NCI-H748 (cell line): Measurements from ENCODE around the gene FOXP1.

Experiments used
- DNase-seq: peaks from one replicate; lab custom pipeline; 2025; ENCODE audit not compliant: unreplicated experiment; lab: John Stamatoyannopoulos, UW

FOXP1 gene

GRCh38 chr3:71380096-71380495 is 203.4 kb downstream of the FOXP1 start:
- DNase-seq: peak; percentile 4

- no peak for DNase-seq
Measured at GRCh38 chr3:71378509-71378908, 205.0 kb downstream of the FOXP1 start.

GRCh38 chr3:71376911-71377310 is 206.6 kb downstream of the FOXP1 start:
- no peak for DNase-seq

- peak; percentile 16 for DNase-seq
Measured at GRCh38 chr3:71376503-71376902, 207.0 kb downstream of the FOXP1 start.

GRCh38 chr3:71374582-71374981 is 208.9 kb downstream of the FOXP1 start:
- DNase-seq: no peak

- DNase-seq: peak; percentile 74
Measured at GRCh38 chr3:71372911-71373637, 210.5 kb downstream of the FOXP1 start.

GRCh38 chr3:71372241-71372768 is 211.2 kb downstream of the FOXP1 start:
- DNase-seq: peak; percentile 33

- DNase-seq: no peak
Measured at GRCh38 chr3:71371282-71371681, 212.2 kb downstream of the FOXP1 start.

- DNase-seq: no peak
Measured at GRCh38 chr3:71370467-71370866, 213.1 kb downstream of the FOXP1 start.

- no peak for DNase-seq
Measured at GRCh38 chr3:71369701-71370391, 213.7 kb downstream of the FOXP1 start.

GRCh38 chr3:71366988-71367604 is 216.4 kb downstream of the FOXP1 start:
- no peak for DNase-seq

GRCh38 chr3:71361334-71361890 is 222.1 kb downstream of the FOXP1 start:
- peak; percentile 24 for DNase-seq

- no peak for DNase-seq
Measured at GRCh38 chr3:71360764-71361163, 222.8 kb downstream of the FOXP1 start.

- DNase-seq: no peak
Measured at GRCh38 chr3:71360180-71360579, 223.3 kb downstream of the FOXP1 start.

- DNase-seq: no peak
Measured at GRCh38 chr3:71358243-71358642, 225.3 kb downstream of the FOXP1 start.

GRCh38 chr3:71356265-71356664 is 227.3 kb downstream of the FOXP1 start:
- DNase-seq: no peak

GRCh38 chr3:71355862-71356261 is 227.7 kb downstream of the FOXP1 start:
- no peak for DNase-seq

GRCh38 chr3:71355037-71355436 is 228.5 kb downstream of the FOXP1 start:
- no peak for DNase-seq

- no peak for DNase-seq
Measured at GRCh38 chr3:71351403-71352149, 232.0 kb downstream of the FOXP1 start.

- DNase-seq: no peak
Measured at GRCh38 chr3:71350998-71351397, 232.5 kb downstream of the FOXP1 start.

- no peak for DNase-seq
Measured at GRCh38 chr3:71348831-71349230, 234.7 kb downstream of the FOXP1 start.
